OCI-LY3 (cell line): Measurements from ENCODE around the gene RMND5A.
"Not testable (repeated sequence)": the region's sequence is repeated elsewhere in the genome, so short reads cannot be mapped to it uniquely, and the experiment has no call there.

Source experiments
- EZH2phosphoT487 ChIP-seq: fragments of 200-600 bp; shearing (Covaris generic); IDR thresholded peaks from 2 replicates; pipeline ENCODE4 v1.6.1; 2018; ENCODE audit warnings: antibody characterized with exemption, mixed run types, low read depth
- TF ChIP-seq, protein P1 (sequence below): fragments of 200-600, 300-600 bp; sonication (generic); IDR thresholded peaks from 2 replicates; pipeline ENCODE4 v1.5.1; 2014; ENCODE audit warnings: antibody characterized with exemption, low read length, low read depth

DNA sequence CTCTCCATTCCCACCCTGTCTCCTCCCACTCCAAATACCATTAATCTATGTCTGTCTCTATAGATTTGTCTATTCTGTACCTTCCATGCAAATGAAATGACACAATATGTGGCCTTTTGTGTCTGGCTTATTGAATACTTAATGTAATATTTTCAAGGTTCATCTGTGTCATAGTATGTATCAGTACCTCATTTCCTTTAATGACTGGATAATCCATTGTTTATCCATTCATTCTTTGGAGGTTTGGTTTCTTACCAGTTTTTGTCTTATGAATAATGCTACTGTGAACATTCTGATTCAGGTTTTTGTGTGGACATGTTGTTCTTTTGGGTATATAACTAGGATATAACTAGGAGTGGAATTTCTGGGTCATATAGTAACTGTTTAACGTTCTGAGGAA is 14.8 kb downstream of the RMND5A start:
- TF ChIP-seq EZH2phosphoT487: not testable (repeated sequence)
- TF ChIP-seq, protein P1, sequence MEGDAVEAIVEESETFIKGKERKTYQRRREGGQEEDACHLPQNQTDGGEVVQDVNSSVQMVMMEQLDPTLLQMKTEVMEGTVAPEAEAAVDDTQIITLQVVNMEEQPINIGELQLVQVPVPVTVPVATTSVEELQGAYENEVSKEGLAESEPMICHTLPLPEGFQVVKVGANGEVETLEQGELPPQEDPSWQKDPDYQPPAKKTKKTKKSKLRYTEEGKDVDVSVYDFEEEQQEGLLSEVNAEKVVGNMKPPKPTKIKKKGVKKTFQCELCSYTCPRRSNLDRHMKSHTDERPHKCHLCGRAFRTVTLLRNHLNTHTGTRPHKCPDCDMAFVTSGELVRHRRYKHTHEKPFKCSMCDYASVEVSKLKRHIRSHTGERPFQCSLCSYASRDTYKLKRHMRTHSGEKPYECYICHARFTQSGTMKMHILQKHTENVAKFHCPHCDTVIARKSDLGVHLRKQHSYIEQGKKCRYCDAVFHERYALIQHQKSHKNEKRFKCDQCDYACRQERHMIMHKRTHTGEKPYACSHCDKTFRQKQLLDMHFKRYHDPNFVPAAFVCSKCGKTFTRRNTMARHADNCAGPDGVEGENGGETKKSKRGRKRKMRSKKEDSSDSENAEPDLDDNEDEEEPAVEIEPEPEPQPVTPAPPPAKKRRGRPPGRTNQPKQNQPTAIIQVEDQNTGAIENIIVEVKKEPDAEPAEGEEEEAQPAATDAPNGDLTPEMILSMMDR: not testable (repeated sequence)
